Femur (tissue), 1 donor: ENCODE data around the gene OR2H2.

ENCODE experiments used
- DNase-seq: peaks from one replicate; pipeline ENCODE4 v3.0.0-alpha.2; 2017

OR2H2 gene

DNA sequence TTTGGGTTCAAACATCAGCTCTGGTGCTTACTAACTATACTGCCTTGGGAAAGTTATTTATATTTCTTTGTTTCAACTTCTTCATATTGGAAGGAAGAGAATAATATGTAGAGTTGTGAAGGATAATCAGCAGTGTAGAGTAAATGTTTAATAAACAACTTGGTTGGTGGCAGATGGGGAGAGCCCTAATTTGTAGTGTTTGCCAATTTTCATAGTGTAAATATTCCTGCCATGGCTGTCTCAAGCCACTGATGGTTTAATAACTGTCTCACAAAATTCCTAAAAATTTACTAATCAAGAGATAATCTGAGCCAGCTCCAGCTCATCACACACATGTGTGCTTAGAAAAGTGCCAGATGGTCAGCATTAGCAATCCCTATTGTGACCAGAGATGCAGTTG is at the start of gene OR2H2:
TSS of gene OR2H2 (plus strand) at position 301 of the 400 bp plus-strand sequence. CDS start 2,824 bp downstream, outside the sequence.
- DNase-seq = no peak

DNA sequence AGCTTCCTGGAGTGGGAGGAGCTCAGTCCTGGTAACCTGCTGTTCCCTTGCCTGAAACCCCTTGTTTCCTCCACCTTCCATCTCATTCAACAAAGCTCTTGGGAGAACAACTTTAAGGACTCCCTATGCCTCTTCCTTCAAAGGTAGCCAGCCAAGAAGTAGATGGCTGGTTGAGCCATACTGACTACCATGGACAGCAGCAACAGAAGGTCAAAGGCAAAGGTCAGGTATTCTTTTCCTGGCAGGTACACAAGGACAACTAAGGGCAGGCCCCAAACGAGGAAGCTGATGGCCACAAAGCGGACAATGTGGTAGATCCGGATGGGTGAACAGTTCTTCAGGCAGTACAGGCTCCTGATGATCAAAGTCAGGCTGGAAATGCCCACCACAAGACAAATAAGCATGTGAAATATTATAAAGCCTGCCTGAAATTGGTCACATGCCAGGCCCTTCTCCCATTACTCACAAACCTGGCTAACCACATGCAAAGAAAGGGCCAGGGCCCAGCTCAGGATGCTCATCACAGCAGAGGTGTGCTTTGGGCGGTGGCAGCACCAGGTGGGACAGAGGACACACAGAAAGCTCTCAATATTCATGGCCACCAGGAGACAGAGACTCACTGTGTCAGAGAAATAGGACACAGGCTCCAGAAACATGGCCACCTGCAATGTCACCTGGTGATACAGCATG is 47.1 kb upstream of the OR2H2 start:
- DNase-seq = no peak

GRCh38 chr6:29547573-29547972 is 37.3 kb upstream of the OR2H2 start:
- DNase-seq = no peak

GRCh38 chr6:29552512-29553051 is 32.3 kb upstream of the OR2H2 start:
- DNase-seq = no peak

DNA sequence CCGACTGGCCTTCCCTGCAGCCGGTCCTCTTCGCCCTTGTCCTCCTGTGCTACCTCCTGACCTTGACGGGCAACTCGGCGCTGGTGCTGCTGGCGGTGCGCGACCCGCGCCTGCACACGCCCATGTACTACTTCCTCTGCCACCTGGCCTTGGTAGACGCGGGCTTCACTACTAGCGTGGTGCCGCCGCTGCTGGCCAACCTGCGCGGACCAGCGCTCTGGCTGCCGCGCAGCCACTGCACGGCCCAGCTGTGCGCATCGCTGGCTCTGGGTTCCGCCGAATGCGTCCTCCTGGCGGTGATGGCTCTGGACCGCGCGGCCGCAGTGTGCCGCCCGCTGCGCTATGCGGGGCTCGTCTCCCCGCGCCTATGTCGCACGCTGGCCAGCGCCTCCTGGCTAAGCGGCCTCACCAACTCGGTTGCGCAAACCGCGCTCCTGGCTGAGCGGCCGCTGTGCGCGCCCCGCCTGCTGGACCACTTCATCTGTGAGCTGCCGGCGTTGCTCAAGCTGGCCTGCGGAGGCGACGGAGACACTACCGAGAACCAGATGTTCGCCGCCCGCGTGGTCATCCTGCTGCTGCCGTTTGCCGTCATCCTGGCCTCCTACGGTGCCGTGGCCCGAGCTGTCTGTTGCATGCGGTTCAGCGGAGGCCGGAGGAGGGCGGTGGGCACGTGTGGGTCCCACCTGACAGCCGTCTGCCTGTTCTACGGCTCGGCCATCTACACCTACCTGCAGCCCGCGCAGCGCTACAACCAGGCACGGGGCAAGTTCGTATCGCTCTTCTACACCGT is 31.5 kb upstream of the OR2H2 start:
- DNase-seq = peak; percentile 37

DNA sequence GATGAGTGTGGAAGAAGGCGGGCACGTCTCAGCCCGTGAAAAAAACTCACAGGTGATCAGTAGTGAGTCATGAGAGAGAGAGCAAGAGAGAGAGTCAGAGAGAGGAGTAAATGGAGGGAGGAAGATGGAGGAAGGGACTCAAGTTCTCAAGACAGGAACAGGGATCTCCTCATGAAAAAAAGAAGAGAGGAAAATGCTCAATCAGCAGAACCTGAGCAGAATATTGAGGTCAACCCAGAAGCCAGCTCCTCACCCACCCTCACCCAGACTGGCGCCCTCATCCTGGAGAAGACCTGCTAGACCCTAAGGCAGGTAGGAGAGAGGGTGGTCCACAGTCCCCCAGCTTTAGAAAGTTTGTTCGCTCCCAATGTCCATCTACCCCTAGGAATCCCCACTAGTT is 30.2 kb upstream of the OR2H2 start:
- no peak for DNase-seq

DNA sequence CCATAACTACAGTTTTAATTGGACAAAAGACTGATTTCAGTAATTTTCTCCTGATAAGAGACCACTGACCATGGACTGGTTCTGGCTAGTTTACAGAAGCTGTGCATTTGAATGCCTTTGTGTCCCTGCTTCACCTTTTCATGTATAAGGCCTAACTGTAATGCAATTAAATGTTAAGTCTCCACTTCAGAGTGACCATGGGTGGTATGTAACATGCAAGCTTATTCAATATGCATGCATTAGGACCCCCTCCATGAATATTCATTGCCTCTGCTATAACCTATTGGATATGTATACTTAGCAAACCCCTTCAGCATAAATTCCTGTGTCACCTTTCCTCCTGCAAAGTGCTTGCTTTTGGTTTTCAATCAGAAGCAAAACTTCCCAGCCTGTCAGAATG is 27.6 kb upstream of the OR2H2 start:
- DNase-seq = no peak

DNA sequence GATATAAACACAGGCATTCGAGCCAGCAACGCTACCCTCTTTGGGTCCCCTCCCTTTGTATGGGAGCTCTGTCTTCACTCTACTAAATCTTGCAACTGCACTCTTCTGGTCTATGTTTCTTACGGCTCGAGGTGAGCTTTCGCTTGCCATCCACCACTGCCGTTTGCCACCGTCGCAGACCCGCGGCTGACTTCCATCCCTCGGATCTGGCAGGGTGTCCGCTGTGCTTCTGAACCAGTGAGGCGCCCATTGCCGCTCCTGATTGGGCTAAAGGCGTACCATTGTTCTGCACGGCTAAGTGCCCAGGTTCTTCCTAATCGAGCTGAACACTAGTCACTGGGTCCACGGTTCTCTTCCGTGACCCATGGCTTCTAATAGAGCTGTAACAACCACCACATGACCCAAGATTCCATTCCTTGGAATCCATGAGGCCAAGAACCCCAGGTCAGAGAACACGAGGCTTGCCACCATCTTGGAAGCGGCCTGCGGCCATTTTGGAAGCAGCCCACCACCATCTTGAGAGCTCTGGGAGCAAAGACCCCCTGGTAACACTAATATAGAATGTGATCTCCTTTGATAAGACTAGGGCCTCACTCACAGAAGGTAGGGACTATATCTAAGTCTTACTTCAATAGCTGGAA is 26.4 kb upstream of the OR2H2 start:
- DNase-seq = no peak

DNA sequence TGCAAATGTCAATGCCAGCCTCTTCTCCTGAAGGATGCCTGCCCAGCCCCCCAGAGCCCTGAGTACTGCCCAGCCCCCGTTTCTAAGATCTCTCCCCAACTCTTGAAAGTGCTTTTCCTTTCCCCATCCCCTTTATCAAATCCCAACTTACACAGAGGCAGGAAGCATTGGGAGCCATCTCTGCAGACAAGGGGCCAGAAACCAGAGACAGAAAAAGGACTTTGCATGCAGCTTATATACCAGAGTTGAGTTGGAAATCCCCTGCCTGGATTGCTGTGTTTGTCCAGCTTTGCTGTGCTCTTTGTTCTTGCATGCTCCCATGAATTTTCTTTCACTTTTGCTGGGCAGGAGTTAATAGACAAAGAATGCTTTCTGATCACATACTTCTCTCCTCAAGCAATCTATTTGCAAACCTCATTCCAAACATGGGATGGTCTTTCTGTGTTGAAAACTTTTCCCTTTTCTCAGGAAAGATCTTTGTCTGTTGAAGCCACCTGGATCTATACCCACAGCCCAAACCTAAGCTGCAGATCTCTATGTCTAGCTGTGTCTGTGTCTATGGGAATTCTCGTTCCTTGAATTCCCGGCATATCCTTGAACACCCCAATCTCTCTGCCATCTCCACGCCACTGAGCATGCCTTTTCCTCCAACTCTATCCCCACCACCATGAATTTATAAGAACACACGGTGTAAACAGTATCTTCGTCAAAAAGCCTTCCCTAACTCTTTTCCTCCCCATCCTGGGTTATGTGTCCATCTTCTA is 25.2 kb upstream of the OR2H2 start, which contains the start of gene UBD:
TSS of gene UBD (minus strand) at position 209 of the 764 bp plus-strand sequence. CDS start at position 178, 31 bp downstream.
- no peak for DNase-seq

DNA sequence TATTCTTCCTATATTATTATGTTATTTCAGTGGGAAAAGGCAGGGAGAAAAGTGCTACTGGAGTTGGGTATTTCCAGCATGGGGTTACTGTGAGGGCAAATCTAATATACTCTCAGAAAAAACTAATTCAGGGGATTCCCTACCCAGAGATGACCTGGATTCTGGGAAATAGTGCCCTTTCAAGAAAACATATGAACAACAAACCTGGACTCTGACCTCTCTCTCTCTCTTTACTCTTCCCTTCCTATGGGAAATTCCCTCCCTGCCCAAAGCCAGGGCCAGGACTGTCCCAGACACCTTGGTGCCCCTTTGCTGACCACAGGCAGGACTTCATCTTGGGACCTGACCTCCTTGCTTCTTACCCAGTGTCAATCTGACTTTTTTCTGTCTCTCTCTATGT is 23.8 kb upstream of the OR2H2 start:
- DNase-seq = no peak

DNA sequence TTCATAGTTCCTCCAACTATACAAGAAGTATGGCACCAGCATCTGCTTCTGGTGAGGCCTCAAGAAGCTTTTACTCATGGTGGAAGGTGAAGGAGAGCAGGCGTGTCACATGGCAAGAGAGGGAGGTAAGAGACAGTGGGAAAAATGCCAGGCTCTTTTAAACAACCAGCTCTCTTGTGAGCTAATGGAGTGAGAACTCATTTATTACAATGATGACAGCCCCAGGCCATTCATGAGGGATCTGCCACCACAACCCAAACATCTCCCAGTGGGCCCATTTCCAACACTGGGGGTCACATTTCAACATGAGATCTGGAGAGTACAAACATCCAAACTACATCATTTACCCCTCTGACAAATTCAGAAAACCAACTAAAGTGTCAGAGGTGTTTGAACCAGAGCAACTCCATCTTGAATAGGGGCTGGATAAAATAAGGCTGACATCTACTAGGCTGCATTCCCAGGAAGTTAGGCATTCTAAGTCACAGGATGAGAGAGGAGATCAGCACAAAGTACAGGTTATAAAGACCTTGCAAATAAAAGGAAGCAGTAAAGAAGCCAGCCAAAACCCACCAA is 23.2 kb upstream of the OR2H2 start:
- no peak for DNase-seq

GRCh38 chr6:29563435-29563965 is 21.4 kb upstream of the OR2H2 start:
- no peak for DNase-seq

DNA sequence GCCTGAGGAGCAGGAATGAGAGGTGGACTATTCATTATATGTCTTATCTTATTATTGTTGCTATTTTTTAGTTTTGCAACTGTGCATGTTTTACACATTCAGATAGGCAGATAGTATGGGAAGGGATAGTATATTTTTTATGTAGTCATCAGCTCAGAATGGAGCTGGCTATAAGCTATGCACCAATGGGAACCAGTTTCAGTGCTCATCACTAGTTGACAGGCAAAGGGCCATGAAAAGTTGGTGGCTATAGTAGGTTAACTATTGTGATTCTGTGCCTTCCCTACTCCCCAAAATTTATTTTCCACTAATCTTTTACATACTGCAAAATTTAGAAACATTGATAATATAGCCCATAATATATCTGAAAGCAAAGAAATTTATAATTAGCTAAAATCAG is 20.0 kb upstream of the OR2H2 start:
- DNase-seq = no peak

DNA sequence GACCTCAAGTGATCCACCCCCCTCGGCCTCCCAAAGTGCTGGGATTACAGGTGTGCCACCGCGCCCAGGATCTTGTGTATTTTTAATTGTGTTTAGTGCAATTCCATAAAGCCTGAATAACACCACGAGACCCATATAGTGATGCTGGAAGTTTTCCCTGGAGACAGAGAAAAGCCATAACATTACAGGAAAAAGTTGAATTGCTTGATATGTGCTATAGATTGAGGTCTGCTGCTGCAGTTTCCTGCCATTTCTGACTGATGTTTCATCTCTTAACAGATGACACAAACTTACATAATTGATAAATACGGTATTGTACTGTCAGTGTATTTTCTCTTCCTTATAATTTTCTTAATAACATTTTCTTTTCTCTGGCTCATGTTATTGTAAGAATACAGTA is 18.1 kb upstream of the OR2H2 start:
- DNase-seq = no peak

GRCh38 chr6:29567541-29567940 is 17.4 kb upstream of the OR2H2 start:
- DNase-seq = no peak

DNA sequence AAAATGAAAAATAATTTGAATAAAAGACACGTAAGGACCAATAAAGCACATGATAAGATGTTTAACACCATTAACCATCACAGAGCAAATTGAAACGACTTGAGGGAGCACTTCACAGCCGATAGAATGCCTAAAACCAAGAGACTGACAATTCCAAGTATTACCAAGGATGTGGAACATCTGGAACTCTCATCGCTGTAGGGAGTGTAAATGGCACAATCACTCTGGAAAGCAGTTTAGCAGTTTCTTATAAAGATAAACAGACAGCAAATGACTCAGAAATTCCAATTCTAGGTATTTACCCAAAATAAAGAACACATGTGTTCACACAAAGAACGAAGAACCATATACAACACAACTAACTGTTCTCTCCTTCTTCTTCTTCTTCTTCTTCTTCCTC is 16.9 kb upstream of the OR2H2 start:
- no peak for DNase-seq

GRCh38 chr6:29576056-29576455 is 8.9 kb upstream of the OR2H2 start:
- no peak for DNase-seq

- no peak for DNase-seq
Observed at GRCh38 chr6:29577544-29577943, 7.4 kb upstream of the OR2H2 start.

GRCh38 chr6:29589423-29590048 is 4.6 kb downstream of the OR2H2 start:
- DNase-seq = peak; percentile 41

GRCh38 chr6:29590218-29590808 is 5.4 kb downstream of the OR2H2 start:
- no peak for DNase-seq

DNA sequence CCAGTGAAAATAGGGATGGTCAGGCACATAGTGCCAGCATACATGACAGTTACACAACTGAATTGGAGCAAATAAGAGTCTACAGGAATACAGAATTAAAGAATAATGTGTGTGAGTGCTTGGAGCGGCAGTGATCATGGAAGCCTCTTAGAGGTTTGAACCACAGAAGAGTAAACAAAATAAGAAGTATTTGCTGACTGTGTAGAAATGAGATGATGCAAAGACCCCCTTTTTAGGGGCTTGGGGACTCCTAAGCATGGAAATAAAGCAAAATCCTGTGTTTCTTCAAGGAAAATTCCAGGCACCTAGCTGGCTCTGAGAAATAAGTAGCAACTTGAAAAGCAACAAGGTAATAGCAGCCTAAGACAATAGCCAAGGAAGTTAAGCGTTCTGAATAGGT is 6.8 kb downstream of the OR2H2 start:
- DNase-seq = no peak
